ENCODE data around the gene PLA2G7.
"Not testable (repeated sequence)": the region's sequence is repeated elsewhere in the genome, so short reads cannot be mapped to it uniquely, and the experiment has no call there.

PLA2G7 gene

DNA sequence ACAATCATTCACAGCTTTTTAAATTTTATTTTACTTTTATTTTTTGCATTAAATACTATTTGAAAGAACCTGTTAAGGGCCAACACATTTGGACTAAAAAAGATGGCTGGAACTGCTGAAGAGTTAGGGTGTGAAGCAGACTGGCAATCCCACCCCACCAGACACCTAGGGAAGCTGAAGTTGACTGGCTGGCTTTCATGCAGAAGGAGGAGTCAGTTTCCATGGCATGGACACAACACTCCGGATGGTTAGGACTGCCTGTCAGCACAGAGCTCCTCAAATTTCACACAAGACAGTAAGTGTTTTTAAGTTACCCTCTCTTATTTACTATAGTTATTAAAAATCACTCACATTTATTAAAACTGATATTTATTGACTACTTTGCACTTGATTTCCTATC lies 11.5 kb upstream of the PLA2G7 start, which contains the start of gene ANKRD66:
Gene ANKRD66, plus strand, starts transcription at position 238 of the 400 bp plus-strand sequence. CDS start 5,016 bp downstream, outside the sequence.
- no peak for DNase-seq

GRCh38 chr6:46745973-46746372 lies 10.8 kb upstream of the PLA2G7 start:
- no peak for DNase-seq

DNA sequence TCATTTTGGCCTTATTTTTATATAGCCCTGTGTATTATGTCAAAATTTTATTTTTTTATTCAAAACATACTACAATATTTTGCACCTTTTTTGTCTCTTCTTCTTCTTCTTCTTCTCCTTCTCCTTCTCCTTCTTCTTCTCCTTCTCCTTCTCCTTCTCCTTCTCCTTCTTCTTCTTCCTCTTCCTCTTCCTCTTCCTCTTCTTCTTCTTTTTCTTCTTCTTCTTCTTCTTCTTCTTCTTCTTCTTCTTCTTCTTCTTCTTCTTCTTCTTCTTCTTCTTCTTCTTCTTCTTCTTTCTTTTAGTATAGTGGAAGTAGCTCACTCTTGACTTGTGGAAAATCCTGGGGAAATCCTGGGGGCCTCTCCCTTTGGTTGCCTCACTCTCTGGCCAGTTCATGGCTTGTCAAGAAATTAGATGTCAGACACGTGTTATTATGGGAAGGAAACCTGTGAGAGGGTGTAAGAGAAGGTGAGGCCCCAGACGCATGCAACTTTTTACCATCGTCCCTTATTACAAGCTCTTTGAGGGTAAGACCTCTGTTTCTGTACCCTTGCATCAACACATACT lies 9.1 kb upstream of the PLA2G7 start:
- DNase-seq: not testable (repeated sequence)

GRCh38 chr6:46743425-46744158 lies 8.4 kb upstream of the PLA2G7 start:
- no peak for DNase-seq

DNA sequence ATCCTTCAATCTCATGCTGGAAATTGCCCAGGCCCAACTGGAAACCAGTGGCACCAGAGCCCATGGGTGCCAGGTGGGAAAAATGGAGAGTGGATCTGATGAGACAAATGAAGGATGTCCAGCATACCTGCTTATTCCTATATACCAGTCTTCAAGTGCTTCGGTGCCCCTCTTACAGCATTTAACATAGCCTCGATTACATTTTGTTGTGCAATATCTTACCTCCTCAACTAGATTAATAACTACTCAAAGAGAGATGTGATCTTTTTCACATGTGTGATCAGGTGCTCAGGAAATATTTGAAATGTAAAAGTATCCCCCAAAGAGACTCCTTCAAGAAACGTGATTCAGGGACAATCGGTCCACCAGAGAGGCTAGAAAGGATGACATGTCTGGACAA lies 6.7 kb upstream of the PLA2G7 start:
- no peak for DNase-seq

DNA sequence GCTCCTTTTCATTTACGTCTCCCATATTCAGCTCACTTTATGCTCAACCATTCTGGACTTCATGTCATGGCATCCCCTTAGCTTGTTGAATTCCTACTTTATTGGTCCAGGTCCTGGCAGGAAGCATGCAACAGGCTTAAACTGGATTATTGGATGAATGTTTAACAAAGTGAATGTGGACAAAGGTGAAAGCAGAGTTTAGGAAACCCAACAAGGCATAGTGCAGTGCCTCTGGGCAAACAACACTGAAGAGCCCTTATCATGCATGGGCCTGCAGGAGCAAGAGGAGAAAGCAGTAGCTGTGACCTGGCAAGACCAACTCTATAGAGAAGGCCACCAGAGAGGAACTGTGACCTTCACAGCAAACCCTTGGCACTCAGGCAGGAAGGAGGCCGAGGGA lies 6.3 kb upstream of the PLA2G7 start:
- DNase-seq: no peak

DNA sequence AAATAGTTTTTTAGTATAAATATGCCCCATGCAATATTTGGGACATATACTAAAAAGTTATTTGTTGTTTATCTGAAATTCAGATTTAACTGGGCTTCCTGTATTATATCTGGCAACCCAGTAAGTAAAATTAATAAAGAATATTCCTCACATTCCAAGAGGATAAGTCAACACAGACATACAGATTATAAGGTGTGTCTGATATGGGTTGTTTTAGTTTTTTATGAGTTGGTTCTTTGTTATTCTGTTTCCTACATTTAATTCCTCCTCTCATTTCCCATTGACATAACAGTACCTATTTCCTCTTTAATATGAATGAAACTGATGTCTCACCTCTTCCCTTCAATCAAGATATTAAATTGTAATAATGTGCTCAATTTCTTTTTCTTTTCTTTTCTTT lies 1.7 kb upstream of the PLA2G7 start:
- DNase-seq: no peak

DNA sequence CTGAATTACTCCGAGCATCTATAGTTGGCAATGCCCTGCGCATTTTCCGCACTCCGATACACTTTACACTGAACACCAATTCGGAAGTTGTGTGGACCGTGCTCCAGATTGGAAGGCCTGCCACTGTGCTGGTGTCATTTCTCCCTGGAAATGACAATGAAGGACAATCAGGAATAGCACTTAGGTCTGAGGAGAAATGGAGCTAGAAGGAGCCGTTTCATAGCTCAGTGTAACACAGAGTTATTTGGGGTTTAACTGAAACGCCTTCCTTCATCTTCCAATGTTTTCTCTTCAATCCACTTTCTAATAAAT lies 501 bp upstream of the PLA2G7 start:
- DNase-seq: no peak

DNA sequence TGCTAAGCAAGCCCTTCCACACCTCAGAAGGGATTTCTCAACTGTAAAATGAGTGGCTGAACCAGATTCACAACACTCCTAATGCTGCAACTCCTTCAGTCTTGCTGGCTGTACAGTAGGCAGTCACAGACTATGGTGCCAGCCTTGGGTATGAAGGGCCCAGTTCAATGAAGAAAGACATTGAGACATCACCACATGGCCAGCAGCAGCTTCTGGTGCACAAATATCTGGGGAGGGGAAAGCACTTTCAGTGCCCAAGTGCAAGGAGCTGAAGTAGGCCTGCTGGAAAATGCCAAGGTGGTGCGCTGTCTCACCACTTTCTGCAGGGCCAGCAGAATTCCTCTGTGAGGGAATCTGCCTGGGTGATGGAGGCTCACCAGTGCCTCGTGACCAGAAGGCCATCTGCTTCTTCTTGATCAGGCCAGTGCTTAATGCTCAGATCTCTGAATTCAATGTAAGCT lies 1.8 kb downstream of the PLA2G7 start:
- no peak for DNase-seq

DNA sequence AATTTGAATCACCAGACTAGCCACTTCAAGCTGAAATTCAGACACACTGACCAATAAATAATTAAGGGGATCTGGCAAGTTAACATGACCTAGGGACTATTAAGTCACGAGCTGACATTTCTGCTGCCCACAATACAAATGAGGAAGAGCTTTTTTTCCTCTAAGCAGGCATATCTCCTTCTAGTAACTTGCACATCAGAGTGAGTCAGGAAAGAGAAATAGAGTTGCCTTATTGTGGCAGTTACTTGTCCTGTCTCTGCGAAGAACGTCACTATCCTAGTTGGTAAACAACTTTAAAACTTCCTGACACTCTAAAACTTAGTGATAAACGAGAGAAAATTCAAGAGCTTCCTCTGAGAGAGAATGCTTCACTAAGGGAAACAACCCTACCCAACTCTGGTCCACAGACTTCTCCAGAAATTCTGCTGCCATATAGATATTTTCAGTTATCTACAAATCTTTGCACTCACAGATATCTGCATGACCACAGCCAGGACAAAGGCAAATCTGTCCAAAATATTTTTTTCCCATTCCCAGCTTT lies 4.2 kb downstream of the PLA2G7 start:
- no peak for DNase-seq

DNA sequence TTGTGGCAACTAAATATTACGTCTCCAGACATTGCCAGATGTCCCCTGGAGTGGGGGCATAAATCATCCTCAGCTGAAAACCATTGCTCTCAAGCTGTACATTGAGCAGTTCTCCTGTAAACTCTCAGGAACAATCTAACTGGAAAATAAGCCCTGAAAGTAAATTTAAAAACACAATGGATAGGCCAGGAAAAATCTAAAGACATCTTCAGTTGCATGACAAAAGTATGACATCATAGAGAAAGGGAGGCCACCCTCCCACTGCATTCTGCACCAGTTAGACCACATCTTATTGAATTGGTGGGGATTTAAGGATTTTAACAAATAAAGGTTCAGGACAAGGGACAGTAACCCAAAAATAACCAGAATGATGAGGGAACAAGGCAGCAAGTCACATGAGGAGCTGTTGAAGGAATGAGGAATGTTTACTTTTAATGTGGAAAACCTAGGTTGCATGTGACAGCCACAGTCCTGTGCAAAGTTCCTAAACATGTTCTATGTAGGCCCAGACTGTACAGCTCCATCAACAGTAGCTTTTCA lies 5.3 kb downstream of the PLA2G7 start:
- no peak for DNase-seq

DNA sequence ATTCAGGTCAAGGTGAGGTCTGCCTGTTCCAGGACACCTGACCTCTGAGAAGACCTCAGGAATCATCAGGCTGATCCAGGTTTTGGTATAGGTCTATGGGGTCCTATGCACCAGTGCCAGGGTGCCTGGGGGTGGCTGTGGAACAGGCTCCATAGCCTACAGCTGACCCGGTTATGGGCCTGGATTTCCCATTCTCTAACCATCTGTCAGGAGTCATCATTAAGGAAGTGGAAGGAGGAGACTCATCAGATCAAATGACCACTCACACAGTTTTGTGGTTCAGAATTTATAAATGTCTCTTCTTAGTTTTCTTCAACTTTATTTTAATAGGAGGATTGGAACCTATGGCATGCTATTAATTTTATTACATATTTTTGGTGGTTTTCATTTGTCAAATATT lies 14.8 kb downstream of the PLA2G7 start:
- no peak for DNase-seq

DNA sequence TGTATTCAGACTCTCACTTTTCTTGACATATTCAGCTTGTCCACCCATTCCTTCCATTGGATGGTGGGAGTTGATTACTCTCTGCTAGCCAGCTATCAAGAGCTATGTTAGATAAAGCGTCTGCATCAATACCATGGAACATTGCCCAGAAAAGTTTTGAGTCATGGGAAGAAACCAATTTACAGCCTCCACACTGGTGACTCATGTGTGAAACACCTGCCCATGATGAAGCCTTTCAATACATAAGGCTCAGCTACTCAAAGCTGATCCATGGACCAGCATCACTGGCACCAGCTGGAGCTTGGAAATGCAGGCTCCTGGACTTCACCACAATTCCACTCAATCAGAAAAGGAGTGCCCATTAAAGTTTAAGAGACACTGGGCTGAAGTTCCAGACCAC lies 16.1 kb downstream of the PLA2G7 start:
- DNase-seq: no peak

DNA sequence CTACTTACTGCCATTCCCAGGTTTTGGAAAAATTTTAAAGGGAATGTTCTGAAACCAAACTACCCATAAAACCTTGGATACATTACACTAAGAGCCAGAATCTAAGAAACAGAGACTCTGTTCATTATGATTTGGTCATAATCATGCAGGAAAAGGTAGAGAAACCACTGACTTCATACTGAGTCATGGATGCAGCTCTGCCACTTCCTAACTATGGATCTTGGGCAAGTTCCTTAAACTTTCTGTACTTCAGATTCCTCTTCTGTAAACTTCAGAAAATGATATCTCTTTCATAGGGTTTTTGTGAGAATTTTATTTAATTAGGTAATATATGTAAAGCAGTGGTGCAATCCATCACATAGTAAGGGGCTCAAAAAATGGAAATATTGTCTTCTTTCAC lies 20.0 kb downstream of the PLA2G7 start:
- no peak for DNase-seq

DNA sequence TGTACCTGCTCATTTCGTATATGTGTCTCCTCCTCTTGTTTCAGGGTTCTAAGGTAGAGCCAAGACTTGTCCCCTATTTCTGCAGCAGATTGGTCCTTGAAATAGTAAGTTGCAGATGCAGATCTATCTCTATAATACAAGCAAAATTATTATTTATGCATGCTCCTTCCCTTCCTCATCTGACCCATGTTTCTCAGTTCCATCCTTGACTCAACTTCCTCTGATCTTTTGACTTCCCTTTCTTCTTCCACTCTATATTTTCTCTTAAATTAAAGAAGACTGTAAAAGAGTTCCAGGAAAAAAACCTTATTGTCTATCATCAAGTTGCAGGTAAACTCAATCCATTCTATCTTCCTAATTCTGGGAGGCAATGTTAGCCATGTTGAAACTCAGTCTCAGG lies 23.7 kb downstream of the PLA2G7 start:
- no peak for DNase-seq

DNA sequence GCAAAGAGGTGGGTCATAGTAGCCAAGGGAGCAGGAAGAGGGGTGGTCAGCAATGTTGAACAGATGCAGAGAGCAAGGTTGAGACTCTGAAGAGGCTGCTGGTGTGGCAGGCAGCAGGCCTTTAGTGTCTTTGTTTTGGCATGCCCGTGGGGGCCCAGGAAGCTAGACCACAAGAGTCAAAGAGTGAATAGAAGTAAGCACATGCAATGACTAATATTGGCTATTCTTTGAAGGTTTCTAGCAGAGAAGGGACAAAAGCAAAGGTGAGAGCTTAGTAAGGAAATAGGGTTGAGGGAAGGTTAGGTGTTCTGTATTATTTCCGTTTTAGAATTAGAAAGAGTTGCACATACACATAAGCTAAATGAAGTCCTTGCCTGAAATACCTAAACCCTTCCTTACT lies 28.7 kb downstream of the PLA2G7 start:
- DNase-seq: no peak

GRCh38 chr6:46704562-46704961 lies 30.6 kb downstream of the PLA2G7 start:
- DNase-seq: no peak

DNA sequence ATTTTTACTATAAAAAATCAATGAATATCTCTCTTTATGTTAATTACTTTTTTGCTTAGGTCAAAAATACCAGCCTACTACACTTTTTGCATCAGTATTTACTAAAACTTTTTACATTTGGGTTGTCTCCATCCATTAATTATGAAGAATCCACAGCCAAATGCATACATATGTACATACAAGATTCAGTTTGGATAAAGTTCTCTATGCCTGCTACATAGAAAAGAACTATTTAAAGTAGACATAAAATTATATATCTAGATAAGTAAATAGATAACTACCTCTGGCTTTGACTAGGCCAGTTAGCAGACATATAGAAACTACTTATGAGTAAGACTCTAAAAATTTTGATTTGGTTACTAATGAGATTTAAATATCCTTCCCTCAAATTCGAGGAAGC lies 35.2 kb downstream of the PLA2G7 start:
- no peak for DNase-seq

- DNase-seq: no peak
Observed at GRCh38 chr6:46690911-46691451, 44.2 kb downstream of the PLA2G7 start.

DNA sequence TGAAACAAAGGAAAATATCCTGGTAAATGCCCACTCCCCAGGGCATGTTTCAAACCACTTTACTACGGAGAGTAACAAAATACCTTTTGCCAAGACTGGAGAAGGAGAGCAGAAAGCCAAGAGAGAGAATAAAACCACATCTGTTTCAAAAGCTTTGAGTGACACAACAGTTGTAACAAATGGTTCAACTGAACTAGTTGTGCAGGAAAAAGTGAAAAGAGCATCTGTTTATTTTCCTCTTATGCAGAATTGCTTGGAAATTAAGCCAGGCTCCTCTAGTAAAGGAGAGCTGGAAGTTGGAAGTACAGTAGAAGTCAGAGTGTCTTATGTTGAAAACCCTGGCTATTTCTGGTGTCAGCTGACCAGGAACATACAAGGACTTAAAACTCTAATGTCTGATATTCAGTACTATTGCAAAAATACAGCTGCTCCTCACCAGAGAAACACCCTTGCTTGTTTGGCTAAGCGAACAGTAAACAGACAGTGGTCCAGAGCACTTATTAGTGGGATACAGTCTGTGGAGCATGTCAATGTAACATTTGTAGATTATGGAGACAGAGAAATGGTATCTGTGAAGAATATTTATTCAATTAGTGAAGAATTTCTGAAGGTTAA lies 44.9 kb downstream of the PLA2G7 start:
- DNase-seq: no peak

DNA sequence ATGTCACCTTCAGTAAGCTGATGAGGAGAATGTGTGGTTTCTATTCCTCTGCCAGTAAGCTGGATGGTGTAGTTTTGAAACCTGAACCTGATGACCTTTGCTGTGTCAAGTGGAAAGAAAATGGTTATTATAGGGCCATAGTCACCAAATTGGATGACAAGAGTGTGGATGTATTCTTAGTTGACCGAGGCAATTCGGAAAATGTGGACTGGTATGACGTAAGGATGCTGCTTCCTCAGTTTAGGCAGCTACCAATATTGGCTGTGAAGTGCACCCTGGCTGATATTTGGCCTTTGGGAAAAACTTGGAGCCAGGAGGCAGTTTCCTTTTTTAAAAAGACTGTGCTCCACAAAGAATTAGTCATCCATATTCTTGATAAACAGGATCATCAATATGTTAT lies 45.5 kb downstream of the PLA2G7 start:
- DNase-seq: no peak

DNA sequence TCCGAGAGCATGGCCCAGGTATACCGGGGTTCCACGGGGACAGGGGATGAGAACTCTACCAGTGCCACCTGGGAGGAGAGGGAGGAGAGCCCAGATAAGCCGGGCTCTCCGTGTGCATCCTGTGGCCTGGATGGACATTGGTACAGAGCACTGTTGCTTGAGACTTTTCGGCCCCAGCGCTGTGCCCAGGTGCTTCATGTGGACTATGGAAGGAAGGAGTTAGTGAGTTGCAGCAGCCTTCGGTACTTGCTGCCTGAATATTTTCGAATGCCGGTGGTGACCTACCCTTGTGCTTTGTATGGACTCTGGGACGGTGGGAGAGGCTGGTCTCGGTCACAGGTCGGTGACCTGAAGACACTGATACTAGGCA lies 46.2 kb downstream of the PLA2G7 start:
- no peak for DNase-seq

DNA sequence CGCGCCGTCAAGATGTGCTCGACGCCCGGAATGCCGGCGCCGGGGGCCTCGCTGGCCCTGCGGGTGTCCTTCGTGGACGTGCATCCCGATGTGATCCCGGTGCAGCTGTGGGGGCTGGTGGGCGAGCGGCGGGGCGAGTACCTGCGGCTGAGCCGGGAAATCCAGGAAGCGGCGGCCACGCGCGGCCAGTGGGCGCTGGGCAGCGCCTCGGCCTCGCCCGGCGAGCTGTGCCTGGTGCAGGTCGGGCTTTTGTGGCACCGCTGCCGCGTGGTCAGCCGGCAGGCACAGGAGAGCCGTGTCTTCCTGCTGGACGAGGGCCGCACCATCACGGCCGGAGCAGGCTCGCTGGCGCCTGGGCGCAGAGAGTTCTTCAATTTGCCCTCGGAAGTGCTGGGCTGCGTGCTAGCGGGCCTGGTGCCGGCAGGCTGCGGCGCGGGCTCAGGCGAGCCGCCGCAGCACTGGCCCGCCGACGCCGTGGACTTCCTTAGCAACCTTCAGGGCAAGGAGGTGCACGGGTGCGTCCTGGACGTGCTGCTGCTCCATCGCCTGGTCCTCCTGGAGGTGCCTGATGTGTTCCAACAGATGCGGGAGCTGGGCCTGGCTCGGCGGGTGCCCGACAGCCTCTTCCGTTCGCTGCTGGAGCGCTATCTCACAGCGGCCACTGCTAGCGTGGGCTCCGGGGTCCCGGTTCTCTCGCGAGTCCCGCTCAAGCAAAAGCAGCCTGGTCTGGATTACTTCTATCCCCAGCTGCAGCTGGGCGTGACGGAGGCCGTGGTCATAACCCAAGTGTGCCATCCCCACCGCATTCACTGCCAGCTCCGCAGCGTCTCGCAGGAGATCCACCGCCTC lies 46.8 kb downstream of the PLA2G7 start:
- DNase-seq: no peak
